ENCODE results near the gene TRIP10.

The TRIP10 gene

GRCh38 chr19:6729573-6730152 is 9.8 kb upstream of the TRIP10 start:
- DNase-seq = no peak

- peak; percentile 59 for DNase-seq
Observed at GRCh38 chr19:6730153-6730804, 9.2 kb upstream of the TRIP10 start.

- DNase-seq = no peak
Observed at GRCh38 chr19:6730941-6731670, 8.4 kb upstream of the TRIP10 start.

- DNase-seq = no peak
Observed at GRCh38 chr19:6731822-6732221, 7.7 kb upstream of the TRIP10 start.

- no peak for DNase-seq
Observed at GRCh38 chr19:6732803-6733337, 6.6 kb upstream of the TRIP10 start.

GRCh38 chr19:6733338-6734095 is 6.0 kb upstream of the TRIP10 start:
- DNase-seq = no peak

GRCh38 chr19:6734096-6734696 is 5.3 kb upstream of the TRIP10 start:
- DNase-seq = no peak

GRCh38 chr19:6735181-6735911 is 4.1 kb upstream of the TRIP10 start:
- DNase-seq = no peak

- peak; percentile 52 for DNase-seq
Observed at GRCh38 chr19:6736169-6736916, 3.1 kb upstream of the TRIP10 start.

GRCh38 chr19:6736917-6737283 is 2.6 kb upstream of the TRIP10 start:
- DNase-seq = no peak

- peak; percentile 100 for DNase-seq
Observed at GRCh38 chr19:6737284-6737872, 2.1 kb upstream of the TRIP10 start, which contains the start of gene GPR108. GPR108 (minus strand) TSS chr19:6737580; CDS start chr19:6737576, 4 bp downstream.

GRCh38 chr19:6737873-6738786 is 1.4 kb upstream of the TRIP10 start:
- peak; percentile 80 for DNase-seq

GRCh38 chr19:6738787-6739389 is 592 bp upstream of the TRIP10 start:
- no peak for DNase-seq

- DNase-seq = no peak
Observed at GRCh38 chr19:6739883-6740588, 556 bp downstream of the TRIP10 start.

- DNase-seq = peak; percentile 13
Observed at GRCh38 chr19:6740589-6741343, 1.3 kb downstream of the TRIP10 start.

GRCh38 chr19:6743066-6743465 is 3.6 kb downstream of the TRIP10 start:
- DNase-seq = no peak

GRCh38 chr19:6743714-6744380 is 4.4 kb downstream of the TRIP10 start:
- no peak for DNase-seq
